Neural cell (in vitro differentiated cells): Measurements from ENCODE around the gene BNC1.
A peak's percentile ranks its signal among the peaks of the same experiment; 100 is the strongest.

Experiments used
- POLR2AphosphoS5 ChIP-seq: IDR thresholded peaks from 2 replicates; pipeline ENCODE4 v1.6.1; 2012
- TF ChIP-seq, protein P1 (sequence below): fragments of 450-650 bp; IDR thresholded peaks from 2 replicates; pipeline ENCODE4 v1.5.1; 2014; ENCODE audit warnings: antibody characterized with exemption, mild to moderate bottlenecking, moderate library complexity; ENCODE audit not compliant: poor library complexity, severe bottlenecking

DNA sequence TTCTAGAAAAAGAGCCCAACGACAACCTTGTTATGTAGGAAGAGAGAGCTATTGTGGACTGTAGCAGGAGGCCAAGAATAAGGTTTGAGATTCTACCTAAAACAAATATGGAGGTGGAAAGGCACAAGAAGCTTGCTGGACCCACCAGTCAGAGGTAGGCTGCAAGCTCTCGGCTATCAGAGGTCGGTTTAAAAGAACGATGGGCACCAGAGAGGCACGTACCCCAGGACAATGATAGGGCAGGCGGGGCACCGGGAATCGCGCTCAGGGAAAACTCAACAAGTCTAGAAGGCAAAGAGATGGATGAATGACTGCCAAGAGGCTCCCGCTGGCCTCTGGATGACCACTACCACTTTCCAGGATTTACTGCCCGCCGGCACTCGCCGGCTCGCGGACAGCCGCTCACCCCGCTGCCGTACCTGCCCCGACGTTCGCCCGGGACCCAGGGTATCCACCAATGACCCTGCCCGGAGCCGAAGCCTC lies 77.9 kb downstream of the BNC1 start:
- TF ChIP-seq, protein P1, sequence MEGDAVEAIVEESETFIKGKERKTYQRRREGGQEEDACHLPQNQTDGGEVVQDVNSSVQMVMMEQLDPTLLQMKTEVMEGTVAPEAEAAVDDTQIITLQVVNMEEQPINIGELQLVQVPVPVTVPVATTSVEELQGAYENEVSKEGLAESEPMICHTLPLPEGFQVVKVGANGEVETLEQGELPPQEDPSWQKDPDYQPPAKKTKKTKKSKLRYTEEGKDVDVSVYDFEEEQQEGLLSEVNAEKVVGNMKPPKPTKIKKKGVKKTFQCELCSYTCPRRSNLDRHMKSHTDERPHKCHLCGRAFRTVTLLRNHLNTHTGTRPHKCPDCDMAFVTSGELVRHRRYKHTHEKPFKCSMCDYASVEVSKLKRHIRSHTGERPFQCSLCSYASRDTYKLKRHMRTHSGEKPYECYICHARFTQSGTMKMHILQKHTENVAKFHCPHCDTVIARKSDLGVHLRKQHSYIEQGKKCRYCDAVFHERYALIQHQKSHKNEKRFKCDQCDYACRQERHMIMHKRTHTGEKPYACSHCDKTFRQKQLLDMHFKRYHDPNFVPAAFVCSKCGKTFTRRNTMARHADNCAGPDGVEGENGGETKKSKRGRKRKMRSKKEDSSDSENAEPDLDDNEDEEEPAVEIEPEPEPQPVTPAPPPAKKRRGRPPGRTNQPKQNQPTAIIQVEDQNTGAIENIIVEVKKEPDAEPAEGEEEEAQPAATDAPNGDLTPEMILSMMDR, result no peak
- peak; percentile 5 for TF ChIP-seq POLR2AphosphoS5
